GM21360 (cell line): ENCODE results near the gene ACSL3.
"Not testable (repeated sequence)": the region's sequence is repeated elsewhere in the genome, so short reads cannot be mapped to it uniquely, and the experiment has no call there.

Experiments
- ATAC-seq: cut with Tn5 transposase; IDR thresholded peaks from one replicate; pipeline ENCODE4 v1.9.1; 2021; ENCODE audit warnings: mild to moderate bottlenecking, moderate library complexity; ENCODE audit not compliant: unreplicated experiment

Gene ACSL3

DNA sequence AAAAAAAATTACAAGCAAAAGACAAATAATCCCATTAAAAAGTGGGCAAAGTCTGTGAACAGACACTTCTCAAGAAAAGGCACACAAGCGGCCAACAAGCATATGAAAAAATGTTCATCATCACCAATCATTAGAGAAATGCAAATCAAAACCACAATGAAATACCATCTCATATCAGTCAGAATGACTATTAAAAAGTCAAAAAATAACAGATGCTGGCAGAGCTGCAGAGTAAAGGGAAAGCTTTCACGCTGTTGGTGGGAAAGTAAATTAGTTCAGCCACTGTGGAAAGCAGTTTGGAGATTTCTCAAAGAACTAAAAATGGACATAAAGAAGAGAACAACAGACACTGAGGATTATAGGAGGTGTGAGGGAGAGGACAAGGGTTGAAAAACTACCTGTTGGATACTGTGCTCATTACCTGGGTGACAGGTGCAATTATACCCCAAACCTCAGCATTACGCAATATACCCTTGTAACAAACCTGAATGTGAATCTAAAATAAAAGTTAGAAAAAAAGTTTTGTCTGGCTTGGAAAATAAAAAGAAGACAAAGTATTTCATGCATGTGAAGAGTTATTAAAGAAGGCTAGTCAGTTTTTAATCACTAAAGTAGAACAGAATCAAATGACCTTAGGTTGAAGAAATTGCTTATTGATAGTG lies 8.7 kb upstream of the ACSL3 start:
- no peak for ATAC-seq

DNA sequence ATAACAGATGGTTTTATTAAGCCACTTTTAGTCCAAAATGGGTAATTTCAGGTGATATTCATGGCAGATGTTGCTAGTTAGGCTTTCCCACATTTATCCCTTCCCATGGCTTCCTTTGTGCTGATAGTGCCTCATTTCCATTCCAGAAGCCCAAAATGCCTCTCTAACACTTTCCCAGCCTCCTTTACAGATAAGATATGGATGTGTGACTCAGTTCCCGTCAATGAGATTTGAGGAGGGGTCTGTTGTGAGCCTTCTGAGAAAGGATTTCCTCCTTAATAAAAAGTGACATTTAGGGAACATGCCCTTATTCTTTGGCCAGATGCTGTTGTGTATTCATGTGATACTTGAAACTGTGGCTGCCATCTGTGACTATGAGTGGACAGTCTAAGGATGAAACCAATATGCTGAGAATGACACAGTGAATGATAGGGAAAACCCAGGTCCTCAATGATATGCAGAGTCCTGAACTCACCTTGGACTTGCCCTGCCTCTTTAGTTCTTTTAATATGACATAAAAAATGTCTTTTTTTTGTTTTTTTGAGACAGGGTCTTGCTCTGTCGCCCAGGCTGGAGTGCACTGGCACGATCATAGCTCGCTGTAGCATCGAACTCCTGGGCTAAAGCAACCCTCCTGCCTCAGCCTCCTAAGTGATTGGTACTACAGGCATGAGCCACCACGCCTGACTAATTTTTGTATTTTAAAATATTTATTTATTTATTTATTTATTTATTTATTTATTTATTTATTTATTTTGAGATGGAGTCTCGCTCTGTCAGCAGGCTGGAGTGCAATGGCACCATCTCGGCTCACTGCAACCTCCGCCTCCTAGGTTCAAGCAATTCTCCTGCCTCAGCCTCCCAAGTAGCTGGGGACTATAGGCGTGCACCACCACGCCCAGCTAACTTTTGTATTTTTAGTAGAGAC lies 5.8 kb upstream of the ACSL3 start:
- no peak for ATAC-seq

- ATAC-seq = no peak
Measured at GRCh38 chr2:222859786-222860612, 837 bp upstream of the ACSL3 start.

DNA sequence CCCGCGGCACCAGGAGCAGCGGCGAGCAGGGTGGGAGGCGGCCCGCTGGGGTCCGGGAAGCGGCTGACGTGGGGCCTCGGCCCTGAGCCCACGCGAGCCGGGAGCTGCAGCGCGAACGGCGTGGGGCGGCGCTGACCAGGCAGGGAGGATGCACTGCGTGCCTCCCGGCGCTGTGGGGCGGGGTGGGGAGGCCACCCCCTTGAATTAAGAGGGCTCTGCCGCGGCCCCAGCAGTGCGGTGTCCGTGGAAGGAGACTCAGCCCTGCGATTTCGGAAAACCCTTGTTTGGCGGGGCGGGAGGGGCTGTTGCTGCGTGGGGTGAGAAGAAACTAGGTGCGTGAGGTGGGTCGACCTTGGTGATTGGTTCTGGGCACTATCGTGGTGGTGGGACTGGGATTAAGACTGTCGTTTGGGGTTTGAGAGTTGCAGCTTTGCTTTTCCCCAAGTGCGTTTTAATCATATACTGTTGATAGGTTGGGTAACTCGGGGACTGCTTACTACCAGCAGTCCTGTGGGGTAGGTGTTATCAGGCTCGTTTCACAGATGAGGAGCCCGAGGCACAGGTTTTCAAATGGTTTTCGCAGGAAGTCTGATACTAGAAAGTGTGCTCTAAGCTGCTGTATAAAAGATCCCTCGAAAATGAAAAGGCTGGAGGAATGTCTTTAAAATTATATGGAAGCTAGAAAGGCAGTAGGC lies 722 bp downstream of the ACSL3 start:
- peak; percentile 27 for ATAC-seq

- ATAC-seq = no peak
Measured at GRCh38 chr2:222862106-222862908, 1.5 kb downstream of the ACSL3 start.

DNA sequence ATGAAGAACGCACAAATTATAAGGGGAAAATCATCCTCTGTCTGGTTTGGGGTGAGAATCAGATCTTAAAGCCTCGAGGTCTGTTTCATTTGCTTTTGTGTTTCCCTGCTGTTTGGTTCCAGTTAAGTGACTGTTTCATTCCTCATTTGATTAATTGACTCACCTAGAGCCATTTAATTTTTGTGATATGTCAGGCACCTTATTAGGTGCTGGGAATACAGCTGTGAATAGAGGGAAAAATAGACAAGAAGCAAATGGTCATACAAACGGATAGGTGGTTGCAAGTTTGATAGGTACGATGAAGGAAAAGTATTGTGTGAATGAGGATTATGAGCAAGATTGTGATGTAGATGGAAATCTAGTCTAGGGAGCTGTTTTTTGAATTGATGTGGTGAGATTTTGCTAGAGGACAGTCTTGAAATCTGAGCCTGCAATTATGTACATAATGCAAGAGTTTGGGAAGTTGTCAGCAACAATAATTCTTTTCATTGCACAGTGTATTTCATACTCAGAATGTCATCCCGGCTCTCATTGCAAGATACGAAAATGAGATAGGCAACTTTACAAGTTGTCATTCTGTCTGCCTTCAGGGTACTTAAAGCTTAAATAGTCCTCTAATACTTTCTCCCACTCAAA lies 2.2 kb downstream of the ACSL3 start:
- ATAC-seq = no peak

- no peak for ATAC-seq
Measured at GRCh38 chr2:222864296-222864695, 3.5 kb downstream of the ACSL3 start.

GRCh38 chr2:222865301-222865700 lies 4.5 kb downstream of the ACSL3 start:
- no peak for ATAC-seq

DNA sequence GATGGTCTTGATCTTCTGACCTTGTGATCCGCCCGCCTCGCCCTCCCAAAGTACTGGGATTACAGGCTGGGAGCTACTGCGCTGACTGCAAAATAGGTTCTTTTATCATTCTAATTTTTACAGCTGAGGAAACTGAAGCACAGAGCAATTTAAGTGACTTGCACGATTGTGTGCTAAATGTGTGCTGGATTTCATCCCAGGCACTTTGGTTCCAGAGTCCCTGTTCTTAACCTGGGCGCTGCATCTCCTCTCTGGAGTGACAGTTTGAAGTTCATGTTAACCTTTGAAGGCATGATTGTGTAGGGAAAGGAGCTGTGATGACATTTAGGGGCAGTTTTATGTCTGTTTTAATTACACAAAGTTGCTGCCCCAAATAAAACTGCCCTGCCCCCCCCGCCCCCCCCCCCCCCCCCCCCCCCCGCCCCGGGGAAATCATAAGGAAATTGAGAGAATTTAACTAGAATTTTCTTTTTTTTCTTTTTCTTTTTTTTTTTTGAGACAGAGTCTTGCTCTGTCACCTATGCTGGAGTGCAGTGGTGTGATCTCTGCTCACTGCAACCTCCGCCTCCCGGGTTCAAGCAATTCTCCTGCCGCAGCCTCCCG lies 5.6 kb downstream of the ACSL3 start:
- ATAC-seq = no peak

- ATAC-seq = not testable (repeated sequence)
Measured at GRCh38 chr2:222868560-222869251, 7.9 kb downstream of the ACSL3 start.

GRCh38 chr2:222869252-222869560 lies 8.4 kb downstream of the ACSL3 start:
- no peak for ATAC-seq

- no peak for ATAC-seq
Measured at GRCh38 chr2:222871291-222871690, 10.5 kb downstream of the ACSL3 start.

DNA sequence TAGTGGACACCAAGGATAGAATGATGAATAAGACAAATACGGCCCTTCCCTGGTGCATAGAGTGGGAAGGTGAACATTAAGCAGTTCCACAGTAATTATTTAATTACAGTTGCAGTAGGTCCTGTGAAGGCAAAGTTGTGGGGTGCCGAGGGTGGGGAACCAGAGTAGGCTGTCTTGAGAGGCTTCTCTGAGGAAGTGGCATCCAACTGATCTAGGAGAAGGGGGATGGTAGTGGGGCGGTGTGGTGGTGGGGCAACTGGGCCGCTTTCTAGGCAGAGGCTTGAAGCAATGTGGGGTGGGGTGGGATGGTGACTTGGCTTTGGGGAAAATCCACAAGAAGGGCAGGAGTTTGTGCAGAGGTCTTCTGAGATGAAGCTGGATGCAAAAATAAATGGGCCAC lies 11.7 kb downstream of the ACSL3 start:
- ATAC-seq = no peak

GRCh38 chr2:222875482-222875881 lies 14.6 kb downstream of the ACSL3 start:
- ATAC-seq = no peak

DNA sequence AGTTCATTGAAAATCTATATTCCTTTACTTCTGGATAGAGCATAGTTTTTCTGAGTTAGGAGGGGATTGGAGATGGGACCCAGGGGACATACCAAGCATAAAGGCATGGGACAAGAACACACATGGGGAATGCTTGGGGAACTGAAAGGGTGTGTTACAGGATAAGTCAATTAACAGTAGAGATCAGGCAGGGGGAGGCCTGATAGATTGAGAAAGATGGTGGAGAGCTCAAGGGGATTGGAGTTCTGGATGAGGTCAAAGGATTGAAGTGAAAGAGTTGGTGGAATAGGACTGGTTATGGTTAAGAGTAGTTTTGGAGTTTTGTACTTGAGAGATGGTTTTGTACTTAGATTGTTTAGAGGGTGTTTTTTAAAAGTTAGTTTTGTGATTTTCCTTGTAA lies 16.1 kb downstream of the ACSL3 start:
- ATAC-seq = no peak

GRCh38 chr2:222877556-222878300 lies 16.9 kb downstream of the ACSL3 start:
- no peak for ATAC-seq

DNA sequence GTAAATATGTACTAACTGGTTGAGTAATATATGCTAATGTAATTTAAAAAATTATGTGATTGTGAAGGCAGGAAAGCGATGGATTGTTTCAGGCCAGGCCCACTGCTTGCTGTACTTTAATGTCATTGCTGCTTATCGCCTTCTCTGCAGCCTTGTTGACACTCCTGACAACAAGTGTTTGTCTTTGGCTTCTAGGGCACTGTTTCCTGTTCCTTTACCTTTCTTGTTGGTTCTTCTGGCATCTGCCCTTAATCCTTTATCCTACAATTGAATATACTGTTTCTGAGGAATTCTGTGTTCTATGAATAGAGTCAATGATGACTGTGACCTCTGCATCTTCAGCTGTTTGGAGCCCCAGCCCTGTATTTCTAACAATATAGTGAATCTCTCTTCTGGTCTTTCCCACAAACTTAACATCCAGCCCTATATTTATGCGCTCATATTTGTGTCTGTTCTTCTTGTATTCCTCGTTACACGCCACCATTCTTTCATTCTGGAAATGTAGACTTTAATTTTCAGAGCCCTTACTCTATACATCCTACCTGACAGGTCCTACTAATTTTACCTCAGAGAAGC lies 17.6 kb downstream of the ACSL3 start:
- ATAC-seq = no peak
